Subcutaneous adipose tissue (tissue), 4 donors: ENCODE data around the gene TRAM1L1. TPM values are rescaled to one million over a fixed set of nuclear protein-coding genes. Genes with fewer than 3 reads are reported as not detected.

Experiments
- total RNA-seq, 4 donors: library from RNA; depleted of rRNA; stranded (reverse); fragments of >200 nt; gene quantifications; one replicate each; pipeline ENCODE4 v1.1.0, GENCODE V29; 2016
- TF ChIP-seq, protein P1 (sequence below): fragments of 450-650 bp; IDR thresholded peaks from one replicate; pipeline ENCODE4 v1.5.1; 2016; ENCODE audit warnings: low read depth, mild to moderate bottlenecking, control low read depth, antibody characterized with exemption, moderate library complexity

Gene TRAM1L1
- 1 to 10 TPM in 1 of 4 donors, under 1 TPM in 3; 0.38 to 1.2 (median 0.55) TPM for total RNA-seq

DNA sequence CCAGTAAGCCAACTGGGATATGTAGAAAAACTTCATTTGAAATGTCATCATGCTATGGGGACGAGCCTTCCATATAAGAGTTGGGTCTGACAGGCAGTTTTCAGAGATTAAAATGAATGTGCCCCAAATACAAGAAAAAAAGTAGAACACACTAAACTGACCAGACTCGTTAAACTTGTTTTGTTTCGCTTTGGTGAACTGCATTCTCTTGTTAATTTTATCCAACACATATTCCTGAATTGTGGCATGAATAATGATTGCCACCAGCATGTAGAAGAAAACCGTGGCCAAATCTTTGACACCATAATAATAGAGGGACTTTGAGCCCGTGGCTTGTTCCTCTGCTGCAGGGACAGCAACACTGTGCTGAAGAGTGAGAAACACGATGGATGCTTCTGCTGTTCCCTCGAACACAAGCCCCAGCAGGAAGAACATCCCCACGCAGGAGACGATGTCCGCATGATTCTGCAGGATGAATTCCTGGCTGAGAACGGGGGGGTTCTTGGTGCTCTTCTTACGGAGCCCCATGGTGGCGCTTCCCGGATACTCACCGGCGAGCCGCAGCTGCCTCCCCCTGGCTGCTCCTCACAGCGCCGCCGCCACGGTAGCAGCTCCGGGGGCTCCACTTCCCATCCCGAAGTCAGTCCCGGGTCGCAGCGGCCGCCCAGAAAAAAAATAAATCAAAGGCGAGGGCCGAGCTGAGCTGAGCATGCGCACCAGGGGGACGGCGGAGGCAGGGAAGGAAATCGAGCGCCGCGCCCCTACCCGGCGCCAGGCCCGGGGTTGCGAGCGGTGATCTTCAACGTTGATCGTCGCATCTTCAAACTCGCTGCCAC lies at the start of gene TRAM1L1:
TRAM1L1 (minus strand) TSS at position 711 of the 836 bp plus-strand sequence; CDS start at position 528, 183 bp downstream.
- TF ChIP-seq, protein P1, sequence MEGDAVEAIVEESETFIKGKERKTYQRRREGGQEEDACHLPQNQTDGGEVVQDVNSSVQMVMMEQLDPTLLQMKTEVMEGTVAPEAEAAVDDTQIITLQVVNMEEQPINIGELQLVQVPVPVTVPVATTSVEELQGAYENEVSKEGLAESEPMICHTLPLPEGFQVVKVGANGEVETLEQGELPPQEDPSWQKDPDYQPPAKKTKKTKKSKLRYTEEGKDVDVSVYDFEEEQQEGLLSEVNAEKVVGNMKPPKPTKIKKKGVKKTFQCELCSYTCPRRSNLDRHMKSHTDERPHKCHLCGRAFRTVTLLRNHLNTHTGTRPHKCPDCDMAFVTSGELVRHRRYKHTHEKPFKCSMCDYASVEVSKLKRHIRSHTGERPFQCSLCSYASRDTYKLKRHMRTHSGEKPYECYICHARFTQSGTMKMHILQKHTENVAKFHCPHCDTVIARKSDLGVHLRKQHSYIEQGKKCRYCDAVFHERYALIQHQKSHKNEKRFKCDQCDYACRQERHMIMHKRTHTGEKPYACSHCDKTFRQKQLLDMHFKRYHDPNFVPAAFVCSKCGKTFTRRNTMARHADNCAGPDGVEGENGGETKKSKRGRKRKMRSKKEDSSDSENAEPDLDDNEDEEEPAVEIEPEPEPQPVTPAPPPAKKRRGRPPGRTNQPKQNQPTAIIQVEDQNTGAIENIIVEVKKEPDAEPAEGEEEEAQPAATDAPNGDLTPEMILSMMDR: no peak

GRCh38 chr4:117134386-117134785 lies 49.0 kb upstream of the TRAM1L1 start:
- TF ChIP-seq, protein P1: no peak

DNA sequence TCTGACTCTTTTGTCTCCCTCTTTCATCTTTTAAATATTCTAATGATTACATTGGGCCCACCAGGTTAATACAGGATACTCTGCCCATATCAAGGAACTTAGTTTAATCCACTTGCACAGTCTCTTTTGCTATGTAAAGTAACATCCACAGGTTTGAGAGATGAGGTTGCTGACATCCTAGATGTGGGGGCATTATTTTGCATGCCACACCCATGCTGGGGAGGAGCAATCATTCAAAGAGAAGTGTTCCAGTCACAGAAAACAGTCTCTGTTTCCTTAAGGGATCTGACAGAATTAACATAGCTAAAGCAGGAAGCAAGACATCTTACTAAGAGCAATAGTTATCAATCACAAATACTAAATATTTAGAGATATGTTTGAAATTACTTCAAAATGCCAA lies 11.5 kb upstream of the TRAM1L1 start:
- TF ChIP-seq, protein P1: no peak

GRCh38 chr4:117096462-117096861 lies 11.1 kb upstream of the TRAM1L1 start:
- TF ChIP-seq, protein P1: no peak

DNA sequence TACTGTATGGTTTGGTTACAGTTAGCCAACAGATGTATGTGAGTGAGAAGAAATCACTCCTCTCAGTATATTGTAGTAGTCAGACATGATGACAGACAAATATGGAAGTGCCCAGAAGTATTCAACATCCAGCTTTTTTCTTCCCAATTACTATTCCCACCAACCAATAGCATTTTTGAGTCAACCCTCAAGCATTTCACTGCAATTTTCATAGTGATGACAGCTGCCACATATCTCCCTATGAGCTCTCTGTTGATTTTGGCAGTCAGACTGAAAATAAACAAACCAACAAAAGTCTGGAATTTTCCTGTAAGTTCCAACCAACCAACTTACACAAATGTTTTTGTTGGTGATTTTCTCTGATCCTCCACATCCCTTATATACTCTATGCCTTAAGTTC lies 8.2 kb upstream of the TRAM1L1 start:
- TF ChIP-seq, protein P1: no peak

DNA sequence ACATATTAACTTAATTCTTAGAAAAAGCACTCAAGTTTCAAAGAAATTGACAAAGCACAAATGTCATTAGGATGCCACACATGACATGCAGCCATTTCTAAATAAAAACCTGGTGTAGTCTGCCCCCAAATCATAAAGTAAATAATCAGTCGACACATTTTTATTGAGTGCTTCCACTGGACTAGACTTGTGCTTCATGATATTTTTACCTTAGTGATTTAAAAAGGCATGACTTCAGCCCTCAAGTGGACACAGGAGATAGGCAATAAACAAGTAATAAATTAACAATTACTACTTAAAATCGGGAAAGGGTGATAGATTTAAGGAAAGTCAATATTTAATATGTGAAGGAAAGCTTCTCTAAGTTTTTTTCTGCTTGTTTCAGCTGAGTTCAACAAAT lies 7.6 kb downstream of the TRAM1L1 start:
- TF ChIP-seq, protein P1: no peak

DNA sequence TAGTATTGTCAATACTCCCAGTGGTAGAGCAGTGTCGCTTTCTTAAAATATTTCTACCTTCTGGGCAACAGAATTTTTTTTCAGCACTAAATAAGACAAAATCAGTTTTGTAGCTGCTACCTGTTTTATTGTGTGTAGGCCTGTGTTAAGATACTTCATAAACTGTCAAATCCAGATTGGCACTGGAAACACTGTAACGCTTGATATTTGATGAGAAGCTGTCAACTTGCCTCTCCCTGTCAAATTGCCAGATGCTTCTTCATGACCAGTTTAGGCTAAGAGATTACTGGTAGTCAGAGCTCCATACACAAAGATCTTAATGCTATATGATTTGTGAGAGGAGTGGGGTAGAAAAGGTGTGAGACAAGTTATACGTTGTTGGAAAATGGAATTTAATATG lies 17.3 kb downstream of the TRAM1L1 start:
- TF ChIP-seq, protein P1: no peak
